ENCODE data around the gene ZNF625.

Gene ZNF625

GRCh38 chr19:12140545-12141404 lies 15.8 kb downstream of the ZNF625 start:
- Histone ChIP-seq H3K9ac (ENCODE audit: low read length) (peak overlapping the region; percentile 71), H3K9me2 (replicated peaks; ENCODE audit: insufficient read depth, low read length) (no peaks in the 10 kb centered on the region), H3K4me2 (ENCODE audit: low read depth, low read length, poor library complexity, severe bottlenecking) (peak overlapping the region; percentile 88), H3K36me3 (ENCODE audit: low read length) (no peaks in the 10 kb centered on the region), H4K20me1 (ENCODE audit: low read depth, low read length) (no peaks in the 10 kb centered on the region), H3K9me3 (ENCODE audit: insufficient read depth, low read length) (no peaks in the 10 kb centered on the region; the same call in 1 of the 2 replicates), H3K79me2 (ENCODE audit: insufficient read depth, low read length) (no peaks in the 10 kb centered on the region), H2AFZ (ENCODE audit: low read depth, low read length, severe bottlenecking) (peak overlapping the region; percentile 72), H3K4me3 (ENCODE audit: insufficient read depth, low read length, poor library complexity, severe bottlenecking) (peak overlapping the region; percentile 98), H3K27me3 (ENCODE audit: low read length) (no peaks in the 10 kb centered on the region), H3K27ac (ENCODE audit: low read depth, low read length) (no peak overlapping the region), H3F3A (ENCODE audit: insufficient read depth) (no peaks in the 10 kb centered on the region)
- TF ChIP-seq EZH2phosphoT487 (conservative IDR thresholded peaks at IDR 0.05; ENCODE audit: low read length) = no peak
- TF ChIP-seq CTCF (IDR thresholded peaks at IDR 0.05; ENCODE audit: insufficient read depth, low read length, poor library complexity, severe bottlenecking) = peak; percentile 87

- TF ChIP-seq CTCF (IDR thresholded peaks at IDR 0.05; ENCODE audit: insufficient read depth, low read length, poor library complexity, severe bottlenecking) (no peak), EZH2phosphoT487 (conservative IDR thresholded peaks at IDR 0.05; ENCODE audit: low read length) (no peak)
Observed at GRCh38 chr19:12139885-12140544, 16.5 kb downstream of the ZNF625 start, which contains the start of gene ZNF20. Gene ZNF20 (minus strand): TSS chr19:12140350. CDS start chr19:12140182, 168 bp downstream.

GRCh38 chr19:12139269-12139668 lies 17.3 kb downstream of the ZNF625 start:
- H3K9ac ChIP-seq (ENCODE audit: low read length) = peak overlapping the region; percentile 71
- peaks cover 9% of the 10 kb centered on the region; the same call in 1 of the 2 replicates for H3K36me3 ChIP-seq (ENCODE audit: low read length)
- no peaks in the 10 kb centered on the region for H3K79me2 ChIP-seq (ENCODE audit: insufficient read depth, low read length)
- peak overlapping the region; percentile 98 for H3K4me3 ChIP-seq (ENCODE audit: insufficient read depth, low read length, poor library complexity, severe bottlenecking)
- H3K27ac ChIP-seq (ENCODE audit: low read depth, low read length) = no peak overlapping the region
- H3K27me3 ChIP-seq (ENCODE audit: low read length) = no peaks in the 10 kb centered on the region
- H3K9me3 ChIP-seq (ENCODE audit: insufficient read depth, low read length) = no peaks in the 10 kb centered on the region
- H3F3A ChIP-seq (ENCODE audit: insufficient read depth) = no peaks in the 10 kb centered on the region
- no peaks in the 10 kb centered on the region for H3K9me2 ChIP-seq (replicated peaks; ENCODE audit: insufficient read depth, low read length)
- H2AFZ ChIP-seq (ENCODE audit: low read depth, low read length, severe bottlenecking) = no peak overlapping the region
- H4K20me1 ChIP-seq (ENCODE audit: low read depth, low read length) = no peaks in the 10 kb centered on the region
- TF ChIP-seq EZH2phosphoT487 (conservative IDR thresholded peaks at IDR 0.05; ENCODE audit: low read length) (no peak), CTCF (IDR thresholded peaks at IDR 0.05; ENCODE audit: insufficient read depth, low read length, poor library complexity, severe bottlenecking) (no peak)
- peak overlapping the region; percentile 88 for H3K4me2 ChIP-seq (ENCODE audit: low read depth, low read length, poor library complexity, severe bottlenecking)

More at GRCh38 chr19:12139885-12140544, 16.5 kb downstream of the ZNF625 start, which contains the start of gene ZNF20:
- Histone ChIP-seq H3K79me2 (ENCODE audit: insufficient read depth, low read length) (no peaks in the 10 kb centered on the region), H3K9me3 (ENCODE audit: insufficient read depth, low read length) (no peaks in the 10 kb centered on the region), H3K27me3 (ENCODE audit: low read length) (no peaks in the 10 kb centered on the region), H3F3A (ENCODE audit: insufficient read depth) (no peaks in the 10 kb centered on the region), H3K9me2 (replicated peaks; ENCODE audit: insufficient read depth, low read length) (no peaks in the 10 kb centered on the region), H3K9ac (ENCODE audit: low read length) (peak within 1 kb of the TSS; percentile 71), H3K27ac (ENCODE audit: low read depth, low read length) (peak within 1 kb of the TSS; percentile 25; the same call in 1 of the 2 replicates), H2AFZ (ENCODE audit: low read depth, low read length, severe bottlenecking) (peak within 1 kb of the TSS; percentile 95), H3K4me2 (ENCODE audit: low read depth, low read length, poor library complexity, severe bottlenecking) (peak within 1 kb of the TSS; percentile 88), H3K36me3 (ENCODE audit: low read length) (0 out of 2 replicates have a peak, but pooled peaks cover 2% of the 10 kb centered on the region), H3K4me3 (ENCODE audit: insufficient read depth, low read length, poor library complexity, severe bottlenecking) (peak within 1 kb of the TSS; percentile 98), H4K20me1 (ENCODE audit: low read depth, low read length) (no peaks in the 10 kb centered on the region)

All from SU-DHL-6 (cell line).